HepG2 (cell line): ENCODE data around the gene TP53I3. TPM values are rescaled to one million over a fixed set of nuclear protein-coding genes. Genes with fewer than 3 reads are reported as not detected.

Experiments used
- ATAC-seq: fragments of 200-7000 bp; cut with Tn5 transposase; 3 replicates; pipeline ENCODE4 v1.9.1; 2020; ENCODE audit warnings: mild to moderate bottlenecking, moderate library complexity
- BruUV-seq: library from RNA; stranded (reverse); fragments of 400-500 nt; replicated peaks from 2 replicates; lab custom pipeline; 2021; lab: Mats Ljungman, UMichigan
- CTCF ChIA-PET: fragments of 300-600 bp; formaldehyde crosslinking; extraction: SDS; loops from one replicate; lab custom pipeline; 2021; ENCODE audit warnings: low total read pairs, inconsistent platforms, low intra/inter-chr PET ratio; lab: Yijun Ruan, JAX
- POLR2A ChIA-PET: fragments of 350-600 bp; sonication (Branson Sonifier 250); formaldehyde crosslinking; loops from one replicate; lab custom pipeline; 2020; ENCODE audit warnings: antibody characterized with exemption, inconsistent platforms; lab: Yijun Ruan, JAX
- DNase-seq: peaks from one replicate; pipeline ENCODE4 v3.0.0-alpha.2; 2015; ENCODE audit warnings: low spot score
- FAIRE-seq: peaks from 3 replicates; lab custom pipeline; 2011; peaks lifted over from hg19 to GRCh38; lab: Jason Lieb, UNC
- H2AFZ ChIP-seq: one replicate; pipeline ENCODE4 v1.6.1; 2011; ENCODE audit warnings: low read length, inconsistent platforms
- H3K27ac ChIP-seq: fragments of 300-600 bp; 3 replicates; pipeline ENCODE4 v1.8.0; 2011; ENCODE audit warnings: mixed run types, mild to moderate bottlenecking, mixed read lengths, low read length, inconsistent platforms; ENCODE audit not compliant: insufficient read depth; ENCODE audit errors: extremely low read length
- H3K27me3 ChIP-seq, 2 experiments: fragments of 200-600 bp in 1 of 2; 2 replicates in 1 of 2; 3 replicates in 1 of 2; pipeline versions ENCODE4 v1.6.0 to v1.8.0; 2011; ENCODE audit warnings: low read length in 2 of 2, mild to moderate bottlenecking in 2 of 2, moderate library complexity in 2 of 2, inconsistent platforms in 1 of 2; ENCODE audit not compliant: insufficient read depth in 2 of 2, control insufficient read depth in 1 of 2
- H3K36me3 ChIP-seq, 2 experiments: fragments of 200-600 bp in 1 of 2; replicated peaks in 1 of 2; 2 replicates in 1 of 2; 3 replicates in 1 of 2; pipeline versions ENCODE4 v1.5.1 to v1.8.0; 2011; ENCODE audit warnings: low read length in 2 of 2, inconsistent platforms in 1 of 2; ENCODE audit not compliant: insufficient read depth in 2 of 2, control insufficient read depth in 1 of 2
- H3K4me1 ChIP-seq: 2 replicates; pipeline ENCODE4 v1.5.1; 2012; ENCODE audit warnings: low read length, inconsistent platforms; ENCODE audit not compliant: insufficient read depth
- H3K4me2 ChIP-seq: 2 replicates; pipeline ENCODE4 v1.6.0; 2011; ENCODE audit warnings: low read depth, low read length, inconsistent platforms
- H3K4me3 ChIP-seq, 3 experiments: fragments of 200-600 bp in 1 of 3; sonication (generic), shearing (Covaris generic) in 1 of 3; replicated peaks in 1 of 3; 2 replicates each; pipeline ENCODE4 v1.5.1; 2011 to 2016; ENCODE audit warnings: low read length in 3 of 3, inconsistent platforms in 2 of 3, low read depth in 2 of 3, mild to moderate bottlenecking in 2 of 3, control low read depth in 1 of 3, mixed read lengths in 1 of 3; ENCODE audit not compliant: insufficient read depth in 1 of 3
- H3K79me2 ChIP-seq: one replicate; pipeline ENCODE4 v1.6.1; 2011; ENCODE audit warnings: low read length, inconsistent platforms; ENCODE audit not compliant: insufficient read depth
- H3K9ac ChIP-seq: 2 replicates; pipeline ENCODE4 v1.6.0; 2011; ENCODE audit warnings: mild to moderate bottlenecking, low read depth, low read length, inconsistent platforms; ENCODE audit not compliant: insufficient read depth
- H3K9me3 ChIP-seq: 2 replicates; pipeline ENCODE4 v1.5.1; 2012; ENCODE audit warnings: mild to moderate bottlenecking, low read length
- H4K20me1 ChIP-seq: 2 replicates; pipeline ENCODE4 v1.6.0; 2011; ENCODE audit warnings: inconsistent platforms, mild to moderate bottlenecking, low read length, moderate library complexity; ENCODE audit not compliant: insufficient read depth
- RFX3 ChIP-seq: IDR thresholded peaks from 2 replicates; pipeline ENCODE4 v1.6.1; 2016; ENCODE audit warnings: missing biosample characterization, missing genetic modification reagents
- WGBS: methylation state at CpG from one replicate; pipeline ENCODE4 v1.1.6; 2017; ENCODE audit warnings: low lambda C conversion rate; 5-methylcytosine and 5-hydroxymethylcytosine counted together
- in situ Hi-C: cut with HindIII; loops from 2 replicates; pipeline ENCODE4 v1.10.0; 2017; ENCODE audit warnings: low pct_unique_long_range_greater_than_20kb; ENCODE audit not compliant: extremely low pct_ligation_motif_present
- intact Hi-C: fragments of 100-400 bp; cut with micrococcal nuclease; formaldehyde crosslinking; loops from one replicate; pipeline ENCODE4 v1.10.0; 2022; ENCODE audit not compliant: unreplicated experiment
- polyA plus RNA-seq, 8 experiments: library from polyadenylated mRNA; depleted of rRNA in 3 of 8; stranded (reverse) in 7 of 8; unstranded in 1 of 8; fragments of >200 nt; fragmentation: Illumina TruSeq in 4 of 8; extraction: Trizol in 4 of 8; gene quantifications; 2 replicates each; pipeline versions ENCODE4 v1.2.1 to v1.2.3, GENCODE V29; 2011 to 2016; ENCODE audit warnings: low read depth in 4 of 8, missing spikeins in 1 of 8, mixed read lengths in 1 of 8; ENCODE audit not compliant: insufficient read depth in 1 of 8
- total RNA-seq, 5 experiments: library from RNA; depleted of rRNA; stranded (reverse); fragments of >200 nt; fragmentation: Illumina TruSeq; extraction: Trizol; gene quantifications; 2 replicates each; pipeline ENCODE4 v1.2.3, GENCODE V29; 2016; ENCODE audit warnings: low read depth in 1 of 5
- TF ChIP-seq, protein P1 (sequence below): IDR thresholded peaks from 2 replicates; pipeline ENCODE4 v1.4.0; 2020; ENCODE audit warnings: mild to moderate bottlenecking, missing genetic modification reagents
- TF ChIP-seq, protein P2 (sequence below): sonication (generic); formaldehyde crosslinking; IDR thresholded peaks from 2 replicates; pipeline ENCODE4 v1.5.0; 2020; ENCODE audit warnings: mild to moderate bottlenecking, missing genetic modification reagents

Gene TP53I3
- total and polyA plus RNA-seq, 2 of the 13 experiments (the other 11 are each of a cell fraction or from before 2014, with no cell fraction given) = 25.0 to 44.1 TPM

- Histone ChIP-seq H3K9ac (peak overlapping the region; percentile 85), H3K27ac (peak overlapping the region; percentile 59), H3K27me3 (no peaks in the 10 kb centered on the region; a peak in 1 of 5 replicates), H3K4me2 (peak overlapping the region; percentile 72), H3K79me2 (peaks cover 28% of the 10 kb centered on the region), H2AFZ (no peak overlapping the region), H3K4me3 (peak overlapping the region; percentile 76 to 100 (median 94)), H3K9me3 (no peaks in the 10 kb centered on the region), H3K36me3 (peaks cover 6 to 25% of the 10 kb centered on the region in 2 experiments), H4K20me1 (no peaks in the 10 kb centered on the region), H3K4me1 (peaks cover 15% of the 10 kb centered on the region)
- ATAC-seq (no peak), FAIRE-seq (no peak), DNase-seq (no peak)
- CTCF ChIA-PET = interaction anchor here (2.3 kb wide), 1 partner anchor 89 kb away, joined by 10 read pairs; no protein-coding TSS in a partner anchor
- BruUV-seq = no TSS peak
- 42% methylated on average over 5 of the region's 5 CpGs for WGBS
- POLR2A ChIA-PET = interaction anchor here (1.6 to 2.6 kb wide), 3 partner anchors 9 to 60 kb away, joined by 4 to 38 read pairs (median 17); partner anchors contain the start of gene TP53I3
- TF ChIP-seq RFX3 (CRISPR knock-in tag) = no peak
- TF ChIP-seq, protein P1, sequence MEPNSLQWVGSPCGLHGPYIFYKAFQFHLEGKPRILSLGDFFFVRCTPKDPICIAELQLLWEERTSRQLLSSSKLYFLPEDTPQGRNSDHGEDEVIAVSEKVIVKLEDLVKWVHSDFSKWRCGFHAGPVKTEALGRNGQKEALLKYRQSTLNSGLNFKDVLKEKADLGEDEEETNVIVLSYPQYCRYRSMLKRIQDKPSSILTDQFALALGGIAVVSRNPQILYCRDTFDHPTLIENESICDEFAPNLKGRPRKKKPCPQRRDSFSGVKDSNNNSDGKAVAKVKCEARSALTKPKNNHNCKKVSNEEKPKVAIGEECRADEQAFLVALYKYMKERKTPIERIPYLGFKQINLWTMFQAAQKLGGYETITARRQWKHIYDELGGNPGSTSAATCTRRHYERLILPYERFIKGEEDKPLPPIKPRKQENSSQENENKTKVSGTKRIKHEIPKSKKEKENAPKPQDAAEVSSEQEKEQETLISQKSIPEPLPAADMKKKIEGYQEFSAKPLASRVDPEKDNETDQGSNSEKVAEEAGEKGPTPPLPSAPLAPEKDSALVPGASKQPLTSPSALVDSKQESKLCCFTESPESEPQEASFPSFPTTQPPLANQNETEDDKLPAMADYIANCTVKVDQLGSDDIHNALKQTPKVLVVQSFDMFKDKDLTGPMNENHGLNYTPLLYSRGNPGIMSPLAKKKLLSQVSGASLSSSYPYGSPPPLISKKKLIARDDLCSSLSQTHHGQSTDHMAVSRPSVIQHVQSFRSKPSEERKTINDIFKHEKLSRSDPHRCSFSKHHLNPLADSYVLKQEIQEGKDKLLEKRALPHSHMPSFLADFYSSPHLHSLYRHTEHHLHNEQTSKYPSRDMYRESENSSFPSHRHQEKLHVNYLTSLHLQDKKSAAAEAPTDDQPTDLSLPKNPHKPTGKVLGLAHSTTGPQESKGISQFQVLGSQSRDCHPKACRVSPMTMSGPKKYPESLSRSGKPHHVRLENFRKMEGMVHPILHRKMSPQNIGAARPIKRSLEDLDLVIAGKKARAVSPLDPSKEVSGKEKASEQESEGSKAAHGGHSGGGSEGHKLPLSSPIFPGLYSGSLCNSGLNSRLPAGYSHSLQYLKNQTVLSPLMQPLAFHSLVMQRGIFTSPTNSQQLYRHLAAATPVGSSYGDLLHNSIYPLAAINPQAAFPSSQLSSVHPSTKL (CRISPR knock-in tag) = no peak
- TF ChIP-seq, protein P2, sequence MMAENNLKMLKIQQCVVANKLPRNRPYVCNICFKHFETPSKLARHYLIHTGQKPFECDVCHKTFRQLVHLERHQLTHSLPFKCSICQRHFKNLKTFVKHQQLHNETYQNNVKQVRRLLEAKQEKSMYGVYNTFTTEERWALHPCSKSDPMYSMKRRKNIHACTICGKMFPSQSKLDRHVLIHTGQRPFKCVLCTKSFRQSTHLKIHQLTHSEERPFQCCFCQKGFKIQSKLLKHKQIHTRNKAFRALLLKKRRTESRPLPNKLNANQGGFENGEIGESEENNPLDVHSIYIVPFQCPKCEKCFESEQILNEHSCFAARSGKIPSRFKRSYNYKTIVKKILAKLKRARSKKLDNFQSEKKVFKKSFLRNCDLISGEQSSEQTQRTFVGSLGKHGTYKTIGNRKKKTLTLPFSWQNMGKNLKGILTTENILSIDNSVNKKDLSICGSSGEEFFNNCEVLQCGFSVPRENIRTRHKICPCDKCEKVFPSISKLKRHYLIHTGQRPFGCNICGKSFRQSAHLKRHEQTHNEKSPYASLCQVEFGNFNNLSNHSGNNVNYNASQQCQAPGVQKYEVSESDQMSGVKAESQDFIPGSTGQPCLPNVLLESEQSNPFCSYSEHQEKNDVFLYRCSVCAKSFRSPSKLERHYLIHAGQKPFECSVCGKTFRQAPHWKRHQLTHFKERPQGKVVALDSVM = peak; percentile 66; the same call in 1 of the 2 replicates
- in situ Hi-C loops (no loop called here), intact Hi-C loops (no loop called here)
These were observed 9.4 kb downstream of the TP53I3 start for GRCh38 chr2:24075259-24075658.
